Measurements from ENCODE around the gene EFNA1. TPM values are rescaled to one million over a fixed set of nuclear protein-coding genes. Genes with fewer than 3 reads are reported as not detected.
A peak's percentile ranks its signal among the peaks of the same experiment; 100 is the strongest.

EFNA1 gene
- total and polyA plus RNA-seq, 2 of the 13 experiments (the other 11 are each of a cell fraction or from before 2014, with no cell fraction given): 81.8 to 874 TPM

- no peak; the same call in 1 of the 2 replicates for TF ChIP-seq ZNF503 (CRISPR knock-in tag; IDR thresholded peaks at IDR 0.05)
- TF ChIP-seq ZNF530 (CRISPR knock-in tag; IDR thresholded peaks at IDR 0.05; ENCODE audit: low read depth): no peak
- TF ChIP-seq SP5 (CRISPR knock-in tag; IDR thresholded peaks at IDR 0.05; ENCODE audit: borderline replicate concordance, low read depth): peak; percentile 79
- TF ChIP-seq ZNF598 (CRISPR knock-in tag; IDR thresholded peaks at IDR 0.05; ENCODE audit: borderline replicate concordance): peak; percentile 96
- TF ChIP-seq FOSL1 (CRISPR knock-in tag; IDR thresholded peaks at IDR 0.05; ENCODE audit: borderline replicate concordance): no peak
- TF ChIP-seq DR1 (CRISPR knock-in tag; IDR thresholded peaks at IDR 0.05): no peak
- no peak for TF ChIP-seq CBX5 (CRISPR knock-in tag; IDR thresholded peaks at IDR 0.05; ENCODE audit: borderline replicate concordance)
- no peak for TF ChIP-seq MXD1 (CRISPR knock-in tag; IDR thresholded peaks at IDR 0.05)
- TF ChIP-seq DNMT1 (CRISPR knock-in tag; IDR thresholded peaks at IDR 0.05): no peak
- TF ChIP-seq ZNF7 (CRISPR knock-in tag; IDR thresholded peaks at IDR 0.05): peak; percentile 41; the same call in 1 of the 2 replicates
- TF ChIP-seq ZNF274 (CRISPR knock-in tag; IDR thresholded peaks at IDR 0.05): peak; percentile 55; the same call in 1 of the 2 replicates
- no peak for TF ChIP-seq ZNF317 (CRISPR knock-in tag; IDR thresholded peaks at IDR 0.05)
- TF ChIP-seq SOX6 (IDR thresholded peaks at IDR 0.05): no peak
- TF ChIP-seq SOX6 (CRISPR knock-in tag; IDR thresholded peaks at IDR 0.05): peak; percentile 60
- no peak; the same call in 1 of the 2 replicates for TF ChIP-seq BRCA1 (CRISPR knock-in tag; IDR thresholded peaks at IDR 0.05)
- no peak for TF ChIP-seq ATF7 (IDR thresholded peaks at IDR 0.05)
- peak; percentile 51 for TF ChIP-seq ATF7 (CRISPR knock-in tag; IDR thresholded peaks at IDR 0.05)
- TF ChIP-seq, protein P1, sequence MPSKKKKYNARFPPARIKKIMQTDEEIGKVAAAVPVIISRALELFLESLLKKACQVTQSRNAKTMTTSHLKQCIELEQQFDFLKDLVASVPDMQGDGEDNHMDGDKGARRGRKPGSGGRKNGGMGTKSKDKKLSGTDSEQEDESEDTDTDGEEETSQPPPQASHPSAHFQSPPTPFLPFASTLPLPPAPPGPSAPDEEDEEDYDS (CRISPR knock-in tag; IDR thresholded peaks at IDR 0.05): no peak
- TF ChIP-seq POLR2A (IDR thresholded peaks at IDR 0.05; ENCODE audit: insufficient read depth in 1 of 2, low read depth in 2 of 2, low read length in 2 of 2): peak in 1 of 2 experiments; percentile 75; a peak in 2 of 4 replicates
- no peak for TF ChIP-seq STAT5B (CRISPR knock-in tag; IDR thresholded peaks at IDR 0.05)
- TF ChIP-seq SALL1 (CRISPR knock-in tag; IDR thresholded peaks at IDR 0.05): peak; percentile 58
- TF ChIP-seq ZNF879 (CRISPR knock-in tag; IDR thresholded peaks at IDR 0.05): no peak
- no peak for TF ChIP-seq HNF4A (CRISPR knock-in tag; IDR thresholded peaks at IDR 0.05)
- TF ChIP-seq TRAFD1 (CRISPR knock-in tag; IDR thresholded peaks at IDR 0.05; ENCODE audit: borderline replicate concordance): no peak
- TF ChIP-seq SMC3 (IDR thresholded peaks at IDR 0.05; ENCODE audit: low read length): no peak; the same call in 1 of the 2 replicates
- TF ChIP-seq ZNF234 (CRISPR knock-in tag; conservative IDR thresholded peaks at IDR 0.05): no peak
- no peak for TF ChIP-seq NFRKB (IDR thresholded peaks at IDR 0.05)
- TF ChIP-seq ZBTB8A (CRISPR knock-in tag; IDR thresholded peaks at IDR 0.05; ENCODE audit: borderline replicate concordance, low read depth): no peak
- TF ChIP-seq NCOA5 (CRISPR knock-in tag; IDR thresholded peaks at IDR 0.05): no peak
These were observed 7.8 kb downstream of the EFNA1 start, which contains the start of gene SLC50A1 (continued) for GRCh38 chr1:155135415-155136028.

Data from HepG2 (cell line).